H1 (cell line): ENCODE results near the gene TCERG1L. TPM values are rescaled to one million over a fixed set of nuclear protein-coding genes. Genes with fewer than 3 reads are reported as not detected.
A peak's percentile ranks its signal among the peaks of the same experiment; 100 is the strongest.

Experiments
- CTCF ChIA-PET: fragments of 300-600 bp; sonication (Branson Sonifier 250); formaldehyde crosslinking; loops from one replicate; lab custom pipeline; 2021; ENCODE audit not compliant: partially characterized antibody; lab: Charles Lee
- POLR2A ChIA-PET: fragments of 300-600 bp; sonication (Branson Sonifier 250); formaldehyde crosslinking; loops from one replicate; lab custom pipeline; 2021; ENCODE audit warnings: inconsistent platforms; ENCODE audit not compliant: partially characterized antibody; lab: Charles Lee
- DNase-seq, 2 experiments: peaks; one replicate each; pipeline versions ENCODE4 v3.0.0 to v3.0.0-alpha.2; 2010 to 2022; ENCODE audit warnings: low spot score in 2 of 2, low read depth in 1 of 2, mixed read lengths in 1 of 2
- FAIRE-seq: peaks from 2 replicates; lab custom pipeline; 2011; peaks lifted over from hg19 to GRCh38; lab: Jason Lieb, UNC
- H2AFZ ChIP-seq: 2 replicates; pipeline ENCODE4 v1.8.1; 2012; ENCODE audit warnings: low read length, inconsistent platforms
- H2AK5ac ChIP-seq: 2 replicates; pipeline ENCODE4 v1.6.1; 2013; ENCODE audit warnings: low read depth, low read length
- H2BK120ac ChIP-seq: replicated peaks from 2 replicates; pipeline ENCODE3; 2013; ENCODE audit warnings: low read depth, low read length, inconsistent platforms
- H2BK12ac ChIP-seq: 2 replicates; pipeline ENCODE4 v1.6.1; 2013; ENCODE audit warnings: low read depth, low read length
- H2BK15ac ChIP-seq: 2 replicates; pipeline ENCODE4 v1.6.1; 2013; ENCODE audit warnings: low read length
- H2BK20ac ChIP-seq: 2 replicates; pipeline ENCODE4 v1.6.1; 2013; ENCODE audit warnings: low read length
- H2BK5ac ChIP-seq: 2 replicates; pipeline ENCODE4 v1.6.1; 2013; ENCODE audit warnings: low read depth, low read length
- H3K14ac ChIP-seq: 2 replicates; pipeline ENCODE4 v1.6.1; 2013; ENCODE audit warnings: inconsistent platforms; ENCODE audit not compliant: insufficient read length
- H3K18ac ChIP-seq: 2 replicates; pipeline ENCODE4 v1.6.1; 2013; ENCODE audit warnings: low read length; ENCODE audit errors: extremely low read depth
- H3K23ac ChIP-seq: 2 replicates; pipeline ENCODE4 v1.6.1; 2013; ENCODE audit warnings: inconsistent platforms; ENCODE audit not compliant: insufficient read length
- H3K23me2 ChIP-seq: 2 replicates; pipeline ENCODE4 v1.6.1; 2013; ENCODE audit warnings: low read depth, low read length
- H3K27ac ChIP-seq: 2 replicates; pipeline ENCODE4 v1.6.1; 2011; ENCODE audit warnings: low read depth, low read length, inconsistent platforms
- H3K27me3 ChIP-seq, 4 experiments: replicated peaks in 1 of 4; 1 replicate in 1 of 4; 2 replicates in 3 of 4; pipeline versions ENCODE4 v1.6.1 to v1.8.1; 2011 to 2013; ENCODE audit warnings: low read length in 3 of 4, mild to moderate bottlenecking in 3 of 4, inconsistent platforms in 2 of 4, mixed read lengths in 2 of 4, moderate library complexity in 1 of 4; ENCODE audit not compliant: control insufficient read depth in 3 of 4, insufficient read depth in 3 of 4; ENCODE audit errors: extremely low read depth in 1 of 4
- H3K36me3 ChIP-seq, 4 experiments: 2 replicates each; pipeline versions ENCODE4 v1.6.1 to v1.8.1; 2011 to 2013; ENCODE audit warnings: mild to moderate bottlenecking in 4 of 4, low read length in 3 of 4, moderate library complexity in 2 of 4, control low read depth in 1 of 4, inconsistent platforms in 1 of 4; ENCODE audit not compliant: insufficient read depth in 4 of 4, control insufficient read depth in 2 of 4
- H3K4ac ChIP-seq: replicated peaks from 2 replicates; pipeline ENCODE3; 2013; ENCODE audit warnings: low read length, low read depth, mixed read lengths, inconsistent platforms; ENCODE audit not compliant: insufficient read length
- H3K4me1 ChIP-seq, 4 experiments: replicated peaks in 1 of 4; 1 replicate in 1 of 4; 2 replicates in 3 of 4; pipeline versions ENCODE4 v1.6.1 to v1.8.1; 2011 to 2013; ENCODE audit warnings: low read length in 3 of 4, inconsistent platforms in 2 of 4, mixed read lengths in 1 of 4; ENCODE audit not compliant: insufficient read depth in 4 of 4, control insufficient read depth in 3 of 4
- H3K4me2 ChIP-seq, 2 experiments: 2 replicates each; pipeline versions ENCODE4 v1.6.1 to v1.8.1; 2011 to 2013; ENCODE audit warnings: low read depth in 2 of 2, low read length in 2 of 2, control low read depth in 1 of 2, inconsistent platforms in 1 of 2, mild to moderate bottlenecking in 1 of 2; ENCODE audit not compliant: insufficient read depth in 1 of 2
- H3K4me3 ChIP-seq, 4 experiments: fragments of 200-600, 300-600 bp in 1 of 4; sonication (generic), shearing (Covaris generic), sonication (Bioruptor Twin) in 1 of 4; 2 replicates each; pipeline versions ENCODE4 v1.5.1 to v1.8.1; 2011 to 2016; ENCODE audit warnings: low read length in 4 of 4, low read depth in 3 of 4, control low read depth in 2 of 4, inconsistent platforms in 2 of 4, mild to moderate bottlenecking in 2 of 4, mixed read lengths in 1 of 4, moderate library complexity in 1 of 4; ENCODE audit not compliant: insufficient read depth in 2 of 4; ENCODE audit errors: extremely low read depth in 1 of 4
- H3K56ac ChIP-seq: replicated peaks from 2 replicates; pipeline ENCODE3; 2013; ENCODE audit warnings: low read depth, mild to moderate bottlenecking, mixed read lengths, low read length, inconsistent platforms; ENCODE audit not compliant: insufficient read length
- H3K79me1 ChIP-seq: 2 replicates; pipeline ENCODE4 v1.6.1; 2013; ENCODE audit warnings: low read depth, low read length, control low read depth
- H3K79me2 ChIP-seq, 2 experiments: 2 replicates each; pipeline versions ENCODE4 v1.6.1 to v1.8.1; 2012 to 2013; ENCODE audit warnings: low read length in 2 of 2, mild to moderate bottlenecking in 2 of 2, inconsistent platforms in 1 of 2; ENCODE audit not compliant: insufficient read depth in 2 of 2, control insufficient read depth in 1 of 2
- H3K9ac ChIP-seq, 4 experiments: replicated peaks in 1 of 4; 1 replicate in 1 of 4; 2 replicates in 3 of 4; pipeline versions ENCODE4 v1.6.1 to v1.8.1; 2011 to 2013; ENCODE audit warnings: low read depth in 3 of 4, low read length in 3 of 4, control low read depth in 2 of 4, mild to moderate bottlenecking in 2 of 4, moderate library complexity in 2 of 4, inconsistent platforms in 1 of 4; ENCODE audit errors: extremely low read depth in 1 of 4
- H3K9me3 ChIP-seq, 2 experiments: 2 replicates each; pipeline versions ENCODE4 v1.6.1 to v1.8.1; 2012 to 2013; ENCODE audit warnings: mild to moderate bottlenecking in 2 of 2, moderate library complexity in 2 of 2, control low read depth in 1 of 2, inconsistent platforms in 1 of 2, low read depth in 1 of 2, low read length in 1 of 2, mixed read lengths in 1 of 2; ENCODE audit not compliant: insufficient read depth in 2 of 2
- H4K20me1 ChIP-seq, 2 experiments: replicated peaks in 1 of 2; 2 replicates each; pipeline versions ENCODE3 to v1.8.1; 2011 to 2013; ENCODE audit warnings: inconsistent platforms in 2 of 2, low read length in 2 of 2, mild to moderate bottlenecking in 1 of 2; ENCODE audit not compliant: insufficient read depth in 2 of 2, control insufficient read depth in 1 of 2
- H4K5ac ChIP-seq: 2 replicates; pipeline ENCODE4 v1.6.1; 2013; ENCODE audit warnings: low read length, low read depth, mixed read lengths, inconsistent platforms; ENCODE audit not compliant: insufficient read length
- H4K8ac ChIP-seq: 2 replicates; pipeline ENCODE4 v1.8.0; 2013; ENCODE audit warnings: mild to moderate bottlenecking, moderate library complexity, low read length, inconsistent platforms; ENCODE audit not compliant: insufficient read depth; ENCODE audit errors: extremely low read depth
- H4K91ac ChIP-seq: replicated peaks from 2 replicates; pipeline ENCODE3; 2013; ENCODE audit warnings: low read length, mixed read lengths, inconsistent platforms; ENCODE audit not compliant: insufficient read length
- CBX8 ChIP-seq: fragments of 300-800, 300-1000 bp; sonication (generic); IDR thresholded peaks from 2 replicates; pipeline ENCODE4 v1.7.1; 2016; ENCODE audit warnings: low read depth, low read length, borderline replicate concordance
- WGBS, 2 experiments: shearing (Covaris generic) in 1 of 2; methylation state at CpG; one replicate each; pipeline versions ENCODE4 v1.1.6 to v1.1.7; 2013 to 2015; ENCODE audit warnings: low lambda C conversion rate in 2 of 2, mixed read lengths in 2 of 2, inconsistent platforms in 1 of 2, low coverage in 1 of 2, missing lambda C conversion rate in 1 of 2; ENCODE audit not compliant: insufficient replicate concordance in 2 of 2, insufficient coverage in 1 of 2, insufficient read length in 1 of 2; ENCODE audit errors: extremely low coverage in 1 of 2, missing lambda C conversion rate in 1 of 2; 5-methylcytosine and 5-hydroxymethylcytosine counted together
- long read RNA-seq, 2 experiments: library from RNA in 1 of 2; library from capped mRNA in 1 of 2; stranded (forward); transcript quantifications; one replicate each; pipeline ENCODE4 v2.0.0, GENCODE V29; 2021; ENCODE audit warnings: inconsistent platforms in 1 of 2
- polyA minus RNA-seq, 3 experiments: library from RNA; depleted of rRNA, polyadenylated mRNA; stranded (reverse); fragments of >200 nt; gene quantifications; 1 replicate in 2 of 3; 2 replicates in 1 of 3; pipeline ENCODE4 v1.2.3, GENCODE V29; 2011
- polyA plus RNA-seq, 7 experiments: library from polyadenylated mRNA; depleted of rRNA in 3 of 7; stranded (reverse) in 5 of 7; unstranded in 2 of 7; fragments of >200 nt in 5 of 7; fragments of 200-250 nt in 2 of 7; gene quantifications; 1 replicate in 5 of 7; 2 replicates in 1 of 7; 4 replicates in 1 of 7; pipeline versions ENCODE4 v1.2.1 to v1.2.3, GENCODE V29; 2011 to 2013; ENCODE audit warnings: missing spikeins in 2 of 7, mixed read lengths in 2 of 7
- total RNA-seq: library from RNA; stranded (reverse); fragmentation: NEBNext Ultra II Directional; extraction: Animal tissue kit (Norgen Biotek cat#: 25700); gene quantifications from 2 replicates; pipeline ENCODE4 v1.2.1, GENCODE V29; 2021

TCERG1L gene
- total RNA-seq: 6.9 and 7.5 TPM in 2 replicates
- polyA plus RNA-seq (2011; rRNA removed): 3.6 and 3.9 TPM in 2 replicates
- 3.9 TPM for polyA plus RNA-seq (2011; cell fraction: cytosol; rRNA removed)
- polyA plus RNA-seq (2011; cell fraction: nucleus; rRNA removed): 5.2 TPM
- polyA plus RNA-seq (2012, experiment 1 of 2): 4.0 to 5.7 TPM (median 4.6 TPM) in 4 replicates
- 5.6 TPM for polyA plus RNA-seq (2012, experiment 2 of 2)
- 6.2 TPM for polyA plus RNA-seq (2013, experiment 1 of 2)
- polyA plus RNA-seq (2013, experiment 2 of 2): 7.1 TPM
- polyA minus RNA-seq (2011; rRNA and poly(A)+ RNA removed): 1.6 and 2.1 TPM in 2 replicates
- polyA minus RNA-seq (2011; cell fraction: cytosol; rRNA and poly(A)+ RNA removed): 1.1 TPM
- polyA minus RNA-seq (2011; cell fraction: nucleus; rRNA and poly(A)+ RNA removed): 4.4 TPM
- long read RNA-seq, experiment 1, partial matches to known transcripts: 4 of 8 reads
- long read RNA-seq, experiment 1, other reads (novel, unspliced or antisense): 4 of 8 reads
- long read RNA-seq, experiment 2: 0 reads

GRCh38 chr10:131311661-131312477 lies at the start of gene TCERG1L:
TSS of gene TCERG1L (minus strand) at chr10:131311721. CDS start at chr10:131311635, 86 bp downstream.
- Histone ChIP-seq H2AFZ (no peak within 1 kb of the TSS), H3K36me3 (no peaks in the 10 kb centered on the region; a peak in 1 of 8 replicates), H3K27me3 (peaks cover 0 to 14% (median 5%) of the 10 kb centered on the region in 4 experiments; a peak in 5 of 7 replicates)
- no peak for TF ChIP-seq CBX8

More at GRCh38 chr10:131311661-131312477, at the start of gene TCERG1L:
- H4K5ac ChIP-seq: no peak within 1 kb of the TSS
- H3K9me3 ChIP-seq: no peaks in the 10 kb centered on the region
- no peak for FAIRE-seq
- peak in 1 of 2 experiments; percentile 81 for DNase-seq
- peak within 1 kb of the TSS in 2 of 4 experiments; percentile 33 to 79; a peak in 3 of 7 replicates for H3K9ac ChIP-seq
- no peak within 1 kb of the TSS for H3K27ac ChIP-seq
- no peak within 1 kb of the TSS for H2AK5ac ChIP-seq
- no peaks in the 10 kb centered on the region for H3K79me2 ChIP-seq
- no peak within 1 kb of the TSS for H2BK20ac ChIP-seq
- ChIA-PET POLR2A (interaction anchor here (0.7 kb wide), 1 partner anchor 609 kb away, joined by 3 read pairs; no protein-coding TSS in a partner anchor), CTCF (interaction anchor here (0.8 to 2.5 kb wide), 7 partner anchors 31 to 556 kb away, joined by 3 to 11 read pairs (median 3); no protein-coding TSS in a partner anchor)
- H4K8ac ChIP-seq: peak within 1 kb of the TSS; percentile 17
- H3K4ac ChIP-seq: no peak within 1 kb of the TSS
- no peak within 1 kb of the TSS for H3K14ac ChIP-seq
- no peak within 1 kb of the TSS for H2BK15ac ChIP-seq
- H4K20me1 ChIP-seq: no peaks in the 10 kb centered on the region
- 1% methylated on average over 23 of the region's 104 CpGs; no CpG with 5 or more reads in 1 of the 2 experiments for WGBS, 2 experiments
- no peak within 1 kb of the TSS for H3K56ac ChIP-seq
- peaks cover 14% of the 10 kb centered on the region; the same call in 1 of the 2 replicates for H3K23me2 ChIP-seq
- H3K18ac ChIP-seq: peak within 1 kb of the TSS; percentile 41; the same call in 1 of the 2 replicates
- H3K4me2 ChIP-seq: peak within 1 kb of the TSS; percentile 71 to 75
- peak within 1 kb of the TSS; percentile 50 to 72 (median 53) for H3K4me3 ChIP-seq
- H2BK5ac ChIP-seq: no peak within 1 kb of the TSS
- no peak within 1 kb of the TSS for H2BK120ac ChIP-seq
- no peak within 1 kb of the TSS; the same call in 1 of the 2 replicates for H2BK12ac ChIP-seq
- H3K79me1 ChIP-seq: no peaks in the 10 kb centered on the region
- no peak within 1 kb of the TSS for H4K91ac ChIP-seq
- peaks cover 3 to 11% (median 3%) of the 10 kb centered on the region in 4 experiments; a peak in 6 of 7 replicates for H3K4me1 ChIP-seq
- no peak within 1 kb of the TSS for H3K23ac ChIP-seq
